ENCODE measurements around the gene EFCAB5. TPM values are rescaled to one million over a fixed set of nuclear protein-coding genes. Genes with fewer than 3 reads are reported as not detected.
A peak's percentile ranks its signal among the peaks of the same experiment; 100 is the strongest.

The EFCAB5 gene
- total and polyA plus RNA-seq, 2 of the 13 experiments (the other 11 are each of a cell fraction or from before 2014, with no cell fraction given) = 0.15 TPM; not detected in 1

DNA sequence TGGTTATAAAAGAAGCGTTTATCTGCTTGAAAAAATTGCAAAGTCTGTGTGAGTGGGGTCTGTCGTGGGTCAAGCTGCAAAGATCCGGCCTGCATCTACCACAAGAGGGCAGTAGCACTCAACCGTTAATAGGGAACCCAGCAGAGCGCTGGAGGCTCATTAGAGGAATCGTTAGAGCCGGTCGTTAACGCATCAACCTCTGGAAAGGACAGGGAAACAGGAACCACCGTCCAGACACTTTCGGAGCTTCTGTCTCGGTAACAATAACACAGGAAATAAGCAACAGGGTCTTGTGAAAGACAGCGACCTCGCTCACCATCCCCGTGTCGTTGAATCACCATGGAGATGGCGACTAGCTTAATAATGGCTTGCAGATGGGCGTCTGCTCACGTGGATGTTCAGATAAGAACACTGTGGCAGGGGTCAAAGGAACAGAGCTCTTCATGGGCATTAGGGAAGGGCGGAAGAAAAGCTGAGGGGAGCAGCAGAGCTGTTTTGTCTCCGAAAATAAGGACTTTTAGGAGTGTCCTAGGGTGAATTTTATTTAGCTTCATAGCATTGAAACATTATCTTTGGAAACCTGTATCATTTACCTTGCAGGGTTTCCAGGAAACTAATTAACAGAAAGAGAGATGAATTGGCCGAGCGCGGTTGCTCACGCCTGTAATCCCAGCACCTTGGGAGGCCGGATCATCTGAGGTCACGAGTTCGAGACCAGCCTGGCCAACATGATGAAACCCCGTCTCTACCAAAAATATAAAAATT, 163.3 kb downstream of the EFCAB5 start (continued):
- TF ChIP-seq NCOA2 (CRISPR knock-in tag; IDR thresholded peaks at IDR 0.05) = no peak
- peak; percentile 61; the same call in 1 of the 2 replicates for TF ChIP-seq REPIN1 (CRISPR knock-in tag; IDR thresholded peaks at IDR 0.05; ENCODE audit: borderline replicate concordance, low read depth)
- TF ChIP-seq, protein P1, sequence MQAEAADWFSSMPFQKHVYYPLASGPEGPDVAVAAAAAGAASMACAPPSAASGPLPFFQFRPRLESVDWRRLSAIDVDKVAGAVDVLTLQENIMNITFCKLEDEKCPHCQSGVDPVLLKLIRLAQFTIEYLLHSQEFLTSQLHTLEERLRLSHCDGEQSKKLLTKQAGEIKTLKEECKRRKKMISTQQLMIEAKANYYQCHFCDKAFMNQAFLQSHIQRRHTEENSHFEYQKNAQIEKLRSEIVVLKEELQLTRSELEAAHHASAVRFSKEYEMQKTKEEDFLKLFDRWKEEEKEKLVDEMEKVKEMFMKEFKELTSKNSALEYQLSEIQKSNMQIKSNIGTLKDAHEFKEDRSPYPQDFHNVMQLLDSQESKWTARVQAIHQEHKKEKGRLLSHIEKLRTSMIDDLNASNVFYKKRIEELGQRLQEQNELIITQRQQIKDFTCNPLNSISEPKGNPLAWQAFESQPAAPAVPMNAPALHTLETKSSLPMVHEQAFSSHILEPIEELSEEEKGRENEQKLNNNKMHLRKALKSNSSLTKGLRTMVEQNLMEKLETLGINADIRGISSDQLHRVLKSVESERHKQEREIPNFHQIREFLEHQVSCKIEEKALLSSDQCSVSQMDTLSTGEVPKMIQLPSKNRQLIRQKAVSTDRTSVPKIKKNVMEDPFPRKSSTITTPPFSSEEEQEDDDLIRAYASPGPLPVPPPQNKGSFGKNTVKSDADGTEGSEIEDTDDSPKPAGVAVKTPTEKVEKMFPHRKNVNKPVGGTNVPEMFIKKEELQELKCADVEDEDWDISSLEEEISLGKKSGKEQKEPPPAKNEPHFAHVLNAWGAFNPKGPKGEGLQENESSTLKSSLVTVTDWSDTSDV (CRISPR knock-in tag; IDR thresholded peaks at IDR 0.05) = no peak
- TF ChIP-seq RARG (CRISPR knock-in tag; IDR thresholded peaks at IDR 0.05; ENCODE audit: low read depth) = no peak
- TF ChIP-seq PHF21A (CRISPR knock-in tag; IDR thresholded peaks at IDR 0.05) = peak; percentile 29; the same call in 1 of the 2 replicates
- TF ChIP-seq FOXM1 (CRISPR knock-in tag; IDR thresholded peaks at IDR 0.05) = no peak
- TF ChIP-seq ZFY (CRISPR knock-in tag; IDR thresholded peaks at IDR 0.05) = 0 out of 2 replicates have a peak, but pooled peaks have one; percentile 21
- no peak for TF ChIP-seq TOPORS (CRISPR knock-in tag; IDR thresholded peaks at IDR 0.05)
- no peak for TF ChIP-seq TRIM24 (CRISPR knock-in tag; IDR thresholded peaks at IDR 0.05)
- no peak for TF ChIP-seq KDM6A (CRISPR knock-in tag; IDR thresholded peaks at IDR 0.05; ENCODE audit: low read depth)
- peak; percentile 61; the same call in 1 of the 2 replicates for TF ChIP-seq ZSCAN9 (CRISPR knock-in tag; IDR thresholded peaks at IDR 0.05; ENCODE audit: borderline replicate concordance)
- TF ChIP-seq, protein P2, sequence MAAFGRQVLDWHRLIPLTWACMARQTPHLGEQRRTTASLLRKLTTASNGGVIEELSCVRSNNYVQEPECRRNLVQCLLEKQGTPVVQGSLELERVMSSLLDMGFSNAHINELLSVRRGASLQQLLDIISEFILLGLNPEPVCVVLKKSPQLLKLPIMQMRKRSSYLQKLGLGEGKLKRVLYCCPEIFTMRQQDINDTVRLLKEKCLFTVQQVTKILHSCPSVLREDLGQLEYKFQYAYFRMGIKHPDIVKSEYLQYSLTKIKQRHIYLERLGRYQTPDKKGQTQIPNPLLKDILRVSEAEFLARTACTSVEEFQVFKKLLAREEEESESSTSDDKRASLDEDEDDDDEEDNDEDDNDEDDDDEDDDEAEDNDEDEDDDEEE (CRISPR knock-in tag; IDR thresholded peaks at IDR 0.05) = no peak
- TF ChIP-seq ZFP62 (CRISPR knock-in tag; IDR thresholded peaks at IDR 0.05) = no peak
- TF ChIP-seq HDAC1 (CRISPR knock-in tag; IDR thresholded peaks at IDR 0.05) = peak; percentile 70
- peak; percentile 85; the same call in 1 of the 2 replicates for TF ChIP-seq TBX2 (CRISPR knock-in tag; IDR thresholded peaks at IDR 0.05; ENCODE audit: borderline replicate concordance)
- TF ChIP-seq CTCF (CRISPR knock-in tag; IDR thresholded peaks at IDR 0.05) = peak; percentile 94
- TF ChIP-seq ZNF44 (CRISPR knock-in tag; IDR thresholded peaks at IDR 0.05) = no peak
- TF ChIP-seq ZNF746 (CRISPR knock-in tag; IDR thresholded peaks at IDR 0.05) = no peak
- TF ChIP-seq, protein P3, sequence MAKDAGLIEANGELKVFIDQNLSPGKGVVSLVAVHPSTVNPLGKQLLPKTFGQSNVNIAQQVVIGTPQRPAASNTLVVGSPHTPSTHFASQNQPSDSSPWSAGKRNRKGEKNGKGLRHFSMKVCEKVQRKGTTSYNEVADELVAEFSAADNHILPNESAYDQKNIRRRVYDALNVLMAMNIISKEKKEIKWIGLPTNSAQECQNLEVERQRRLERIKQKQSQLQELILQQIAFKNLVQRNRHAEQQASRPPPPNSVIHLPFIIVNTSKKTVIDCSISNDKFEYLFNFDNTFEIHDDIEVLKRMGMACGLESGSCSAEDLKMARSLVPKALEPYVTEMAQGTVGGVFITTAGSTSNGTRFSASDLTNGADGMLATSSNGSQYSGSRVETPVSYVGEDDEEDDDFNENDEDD (CRISPR knock-in tag; IDR thresholded peaks at IDR 0.05; ENCODE audit: borderline replicate concordance) = no peak
- peak; percentile 32; the same call in 1 of the 2 replicates for TF ChIP-seq TARDBP (CRISPR knock-in tag; IDR thresholded peaks at IDR 0.05)
- no peak for TF ChIP-seq ZNF30 (CRISPR knock-in tag; IDR thresholded peaks at IDR 0.05)
- TF ChIP-seq ZBTB42 (CRISPR knock-in tag; IDR thresholded peaks at IDR 0.05) = no peak
- no peak for TF ChIP-seq SSRP1 (CRISPR knock-in tag; IDR thresholded peaks at IDR 0.05)
